Neural progenitor cell (in vitro differentiated cells): ENCODE measurements around the gene DLG2.

Experiments used
- CTCF ChIP-seq: fragments of 200-600 bp; sonication (generic); IDR thresholded peaks from 2 replicates; pipeline ENCODE4 v1.5.1; 2017; ENCODE audit warnings: antibody characterized with exemption, mild to moderate bottlenecking
- EZH2phosphoT487 ChIP-seq: fragments of 200-600 bp; sonication (generic); IDR thresholded peaks from 2 replicates; pipeline ENCODE4 v1.6.1; 2017; ENCODE audit warnings: antibody characterized with exemption

- TF ChIP-seq CTCF (no peak), EZH2phosphoT487 (no peak)
Observed at GRCh38 chr11:85236211-85236610, 390.9 kb downstream of the DLG2 start.
